HepG2 (cell line): ENCODE measurements around the gene C4orf54. TPM values are rescaled to one million over a fixed set of nuclear protein-coding genes. Genes with fewer than 3 reads are reported as not detected.

ENCODE experiments used
- ATAC-seq: fragments of 200-7000 bp; cut with Tn5 transposase; 3 replicates; pipeline ENCODE4 v1.9.1; 2020; ENCODE audit warnings: mild to moderate bottlenecking, moderate library complexity
- BruUV-seq: library from RNA; stranded (reverse); fragments of 400-500 nt; replicated peaks from 2 replicates; lab custom pipeline; 2021; lab: Mats Ljungman, UMichigan
- CTCF ChIA-PET: fragments of 300-600 bp; formaldehyde crosslinking; extraction: SDS; loops from one replicate; lab custom pipeline; 2021; ENCODE audit warnings: low total read pairs, inconsistent platforms, low intra/inter-chr PET ratio; lab: Yijun Ruan, JAX
- POLR2A ChIA-PET: fragments of 350-600 bp; sonication (Branson Sonifier 250); formaldehyde crosslinking; loops from one replicate; lab custom pipeline; 2020; ENCODE audit warnings: antibody characterized with exemption, inconsistent platforms; lab: Yijun Ruan, JAX
- DNase-seq: peaks from one replicate; pipeline ENCODE4 v3.0.0-alpha.2; 2015; ENCODE audit warnings: low spot score
- FAIRE-seq: peaks from 3 replicates; lab custom pipeline; 2011; peaks lifted over from hg19 to GRCh38; lab: Jason Lieb, UNC
- H2AFZ ChIP-seq: one replicate; pipeline ENCODE4 v1.6.1; 2011; ENCODE audit warnings: low read length, inconsistent platforms
- H3K27ac ChIP-seq: fragments of 300-600 bp; 3 replicates; pipeline ENCODE4 v1.8.0; 2011; ENCODE audit warnings: mixed run types, mild to moderate bottlenecking, mixed read lengths, low read length, inconsistent platforms; ENCODE audit not compliant: insufficient read depth; ENCODE audit errors: extremely low read length
- H3K27me3 ChIP-seq, 2 experiments: fragments of 200-600 bp in 1 of 2; 2 replicates in 1 of 2; 3 replicates in 1 of 2; pipeline versions ENCODE4 v1.6.0 to v1.8.0; 2011; ENCODE audit warnings: low read length in 2 of 2, mild to moderate bottlenecking in 2 of 2, moderate library complexity in 2 of 2, inconsistent platforms in 1 of 2; ENCODE audit not compliant: insufficient read depth in 2 of 2, control insufficient read depth in 1 of 2
- H3K36me3 ChIP-seq, 2 experiments: fragments of 200-600 bp in 1 of 2; replicated peaks in 1 of 2; 2 replicates in 1 of 2; 3 replicates in 1 of 2; pipeline versions ENCODE4 v1.5.1 to v1.8.0; 2011; ENCODE audit warnings: low read length in 2 of 2, inconsistent platforms in 1 of 2; ENCODE audit not compliant: insufficient read depth in 2 of 2, control insufficient read depth in 1 of 2
- H3K4me1 ChIP-seq: 2 replicates; pipeline ENCODE4 v1.5.1; 2012; ENCODE audit warnings: low read length, inconsistent platforms; ENCODE audit not compliant: insufficient read depth
- H3K4me2 ChIP-seq: 2 replicates; pipeline ENCODE4 v1.6.0; 2011; ENCODE audit warnings: low read depth, low read length, inconsistent platforms
- H3K4me3 ChIP-seq, 3 experiments: fragments of 200-600 bp in 1 of 3; sonication (generic), shearing (Covaris generic) in 1 of 3; replicated peaks in 1 of 3; 2 replicates each; pipeline ENCODE4 v1.5.1; 2011 to 2016; ENCODE audit warnings: low read length in 3 of 3, inconsistent platforms in 2 of 3, low read depth in 2 of 3, mild to moderate bottlenecking in 2 of 3, control low read depth in 1 of 3, mixed read lengths in 1 of 3; ENCODE audit not compliant: insufficient read depth in 1 of 3
- H3K79me2 ChIP-seq: one replicate; pipeline ENCODE4 v1.6.1; 2011; ENCODE audit warnings: low read length, inconsistent platforms; ENCODE audit not compliant: insufficient read depth
- H3K9ac ChIP-seq: 2 replicates; pipeline ENCODE4 v1.6.0; 2011; ENCODE audit warnings: mild to moderate bottlenecking, low read depth, low read length, inconsistent platforms; ENCODE audit not compliant: insufficient read depth
- H3K9me3 ChIP-seq: 2 replicates; pipeline ENCODE4 v1.5.1; 2012; ENCODE audit warnings: mild to moderate bottlenecking, low read length
- H4K20me1 ChIP-seq: 2 replicates; pipeline ENCODE4 v1.6.0; 2011; ENCODE audit warnings: inconsistent platforms, mild to moderate bottlenecking, low read length, moderate library complexity; ENCODE audit not compliant: insufficient read depth
- MLX ChIP-seq: IDR thresholded peaks from 2 replicates; pipeline ENCODE4 v1.6.1; 2016
- RORA ChIP-seq: sonication (generic); formaldehyde crosslinking; IDR thresholded peaks from 2 replicates; pipeline ENCODE4 v1.5.0; 2020; ENCODE audit warnings: mild to moderate bottlenecking, missing genetic modification reagents, moderate library complexity
- TMF1 ChIP-seq: sonication (generic); formaldehyde crosslinking; IDR thresholded peaks from 2 replicates; pipeline ENCODE4 v1.8.1; 2022; ENCODE audit warnings: low read depth, missing genetic modification reagents
- ZBTB14 ChIP-seq: sonication (generic); formaldehyde crosslinking; IDR thresholded peaks from 2 replicates; pipeline ENCODE4 v1.4.0; 2020; ENCODE audit warnings: missing genetic modification reagents
- ZC3H4 ChIP-seq: sonication (generic); formaldehyde crosslinking; IDR thresholded peaks from 2 replicates; pipeline ENCODE4 v1.4.0; 2020; ENCODE audit warnings: missing genetic modification reagents, borderline replicate concordance
- ZFP36L2 ChIP-seq: sonication (generic); formaldehyde crosslinking; IDR thresholded peaks from 2 replicates; pipeline ENCODE4 v1.4.0; 2020; ENCODE audit warnings: missing genetic modification reagents
- ZNF124 ChIP-seq: sonication (generic); formaldehyde crosslinking; IDR thresholded peaks from 2 replicates; pipeline ENCODE4 v1.4.0; 2020; ENCODE audit warnings: missing genetic modification reagents
- ZNF343 ChIP-seq: sonication (generic); formaldehyde crosslinking; IDR thresholded peaks from 2 replicates; pipeline ENCODE4 v1.4.0; 2020; ENCODE audit warnings: mild to moderate bottlenecking, missing genetic modification reagents
- ZNF687 ChIP-seq: sonication (generic); formaldehyde crosslinking; IDR thresholded peaks from 2 replicates; pipeline ENCODE4 v1.5.1; 2020; ENCODE audit warnings: mild to moderate bottlenecking, missing genetic modification reagents, moderate library complexity
- ZNF740 ChIP-seq: sonication (generic); formaldehyde crosslinking; IDR thresholded peaks from 2 replicates; pipeline ENCODE4 v1.4.0; 2020; ENCODE audit warnings: missing genetic modification reagents
- WGBS: methylation state at CpG from one replicate; pipeline ENCODE4 v1.1.6; 2017; ENCODE audit warnings: low lambda C conversion rate; 5-methylcytosine and 5-hydroxymethylcytosine counted together
- in situ Hi-C: cut with HindIII; loops from 2 replicates; pipeline ENCODE4 v1.10.0; 2017; ENCODE audit warnings: low pct_unique_long_range_greater_than_20kb; ENCODE audit not compliant: extremely low pct_ligation_motif_present
- intact Hi-C: fragments of 100-400 bp; cut with micrococcal nuclease; formaldehyde crosslinking; loops from one replicate; pipeline ENCODE4 v1.10.0; 2022; ENCODE audit not compliant: unreplicated experiment
- polyA plus RNA-seq, 8 experiments: library from polyadenylated mRNA; depleted of rRNA in 3 of 8; stranded (reverse) in 7 of 8; unstranded in 1 of 8; fragments of >200 nt; fragmentation: Illumina TruSeq in 4 of 8; extraction: Trizol in 4 of 8; gene quantifications; 2 replicates each; pipeline versions ENCODE4 v1.2.1 to v1.2.3, GENCODE V29; 2011 to 2016; ENCODE audit warnings: low read depth in 4 of 8, missing spikeins in 1 of 8, mixed read lengths in 1 of 8; ENCODE audit not compliant: insufficient read depth in 1 of 8
- total RNA-seq, 5 experiments: library from RNA; depleted of rRNA; stranded (reverse); fragments of >200 nt; fragmentation: Illumina TruSeq; extraction: Trizol; gene quantifications; 2 replicates each; pipeline ENCODE4 v1.2.3, GENCODE V29; 2016; ENCODE audit warnings: low read depth in 1 of 5

Gene C4orf54
- total and polyA plus RNA-seq, 2 of the 13 experiments (the other 11 are each of a cell fraction or from before 2014, with no cell fraction given) = not detected

- TF ChIP-seq RORA (CRISPR knock-in tag) = no peak
- TF ChIP-seq ZNF124 (CRISPR knock-in tag) = no peak
Measured at GRCh38 chr4:99653916-99654315, 3.7 kb downstream of the C4orf54 start (continued).

GRCh38 chr4:99652596-99653436, 4.8 kb downstream of the C4orf54 start:
- no peaks in the 10 kb centered on the region for H3K79me2 ChIP-seq
- BruUV-seq = no TSS peak
- no peaks in the 10 kb centered on the region for H4K20me1 ChIP-seq
- H3K27ac ChIP-seq = no peak overlapping the region
- no peak for FAIRE-seq
- no peaks in the 10 kb centered on the region for H3K36me3 ChIP-seq
- no peak for DNase-seq
- H3K4me1 ChIP-seq = no peaks in the 10 kb centered on the region
- in situ Hi-C loops = no loop called here
- 54% methylated on average over 13 of the region's 43 CpGs for WGBS
- no peak overlapping the region for H2AFZ ChIP-seq
- no peak overlapping the region for H3K4me2 ChIP-seq
- TF ChIP-seq ZFP36L2 = no peak
- TF ChIP-seq MLX = no peak
- TF ChIP-seq ZNF687 (CRISPR knock-in tag) = no peak
- no peak for TF ChIP-seq ZNF343
- TF ChIP-seq ZBTB14 (CRISPR knock-in tag) = no peak
- no peak for TF ChIP-seq TMF1 (CRISPR knock-in tag)
- TF ChIP-seq ZNF740 = no peak
- no peak for TF ChIP-seq ZC3H4 (CRISPR knock-in tag)
- POLR2A ChIA-PET = no interaction called here
- H3K9me3 ChIP-seq = no peaks in the 10 kb centered on the region
- H3K9ac ChIP-seq = no peak overlapping the region
- no peak for ATAC-seq
- CTCF ChIA-PET = no interaction called here
- H3K4me3 ChIP-seq = no peak overlapping the region
- peaks cover under 1 to 44% of the 10 kb centered on the region in 2 experiments; a peak in 3 of 5 replicates for H3K27me3 ChIP-seq
- intact Hi-C loops = no loop called here
